GM12878 (cell line): Measurements from ENCODE around the gene ADSS1. TPM values are rescaled to one million over a fixed set of nuclear protein-coding genes. Genes with fewer than 3 reads are reported as not detected.

Experiments used
- ATAC-seq: fragments of 200-7000 bp; cut with Tn5 transposase; 3 replicates; pipeline ENCODE4 v1.9.1; 2020; ENCODE audit warnings: mild to moderate bottlenecking, moderate library complexity
- BruUV-seq: library from RNA; stranded (reverse); fragments of 400-500 nt; replicated peaks from 2 replicates; lab custom pipeline; 2021; lab: Mats Ljungman, UMichigan
- CTCF ChIA-PET: fragments of 300-600 bp; sonication (Branson Sonifier 250); formaldehyde crosslinking; extraction: SDS; loops from one replicate; lab custom pipeline; 2021; ENCODE audit warnings: inconsistent platforms; lab: Yijun Ruan, JAX
- POLR2A ChIA-PET: fragments of 350-600 bp; formaldehyde crosslinking; extraction: SDS; loops from one replicate; lab custom pipeline; 2021; ENCODE audit warnings: inconsistent platforms; lab: Charles Lee
- RAD21 ChIA-PET: fragments of 300-600 bp; sonication (Branson Sonifier 250); formaldehyde crosslinking; loops from one replicate; lab custom pipeline; 2023; ENCODE audit warnings: antibody characterized with exemption; ENCODE audit not compliant: unreplicated experiment; lab: Charles Lee
- SMC1A ChIA-PET: fragments of 300-600 bp; sonication (Branson Sonifier 250); formaldehyde crosslinking; loops from one replicate; lab custom pipeline; 2023; ENCODE audit not compliant: unreplicated experiment, uncharacterized antibody; lab: Charles Lee
- DNase-seq: peaks from one replicate; pipeline ENCODE4 v3.0.0-alpha.2; 2011; ENCODE audit warnings: low read depth, low spot score
- FAIRE-seq: peaks from 3 replicates; lab custom pipeline; 2011; peaks lifted over from hg19 to GRCh38; lab: Jason Lieb, UNC
- H2AFZ ChIP-seq: 2 replicates; pipeline ENCODE4 v1.6.0; 2011; ENCODE audit warnings: low read depth, low read length, control low read depth; ENCODE audit not compliant: control insufficient read depth
- H3K27ac ChIP-seq: 2 replicates; pipeline ENCODE4 v1.5.1; 2011; ENCODE audit warnings: control low read depth; ENCODE audit not compliant: control insufficient read depth, insufficient read depth
- H3K27me3 ChIP-seq, 2 experiments: replicated peaks in 1 of 2; 2 replicates each; pipeline versions ENCODE4 v1.6.0 to v1.6.1; 2011; ENCODE audit warnings: low read length in 1 of 2; ENCODE audit not compliant: control insufficient read depth in 2 of 2, insufficient read depth in 2 of 2
- H3K36me3 ChIP-seq, 2 experiments: 2 replicates each; pipeline ENCODE4 v1.5.1; 2011; ENCODE audit warnings: low read length in 1 of 2; ENCODE audit not compliant: control insufficient read depth in 2 of 2, insufficient read depth in 2 of 2
- H3K4me1 ChIP-seq: 2 replicates; pipeline ENCODE4 v1.6.1; 2011; ENCODE audit warnings: mild to moderate bottlenecking, low read length, moderate library complexity, mixed read lengths; ENCODE audit not compliant: control insufficient read depth, insufficient read depth
- H3K4me2 ChIP-seq: 2 replicates; pipeline ENCODE4 v1.6.0; 2011; ENCODE audit warnings: control low read depth; ENCODE audit not compliant: control insufficient read depth, insufficient read depth
- H3K4me3 ChIP-seq: fragments of 200-600 bp; sonication (generic); 2 replicates; pipeline ENCODE4 v1.5.1; 2016
- H3K79me2 ChIP-seq: 2 replicates; pipeline ENCODE4 v1.6.0; 2011; ENCODE audit warnings: low read length; ENCODE audit not compliant: control insufficient read depth, insufficient read depth
- H3K9ac ChIP-seq: 2 replicates; pipeline ENCODE4 v1.8.0; 2011; ENCODE audit warnings: low read length, control low read depth, mixed read lengths; ENCODE audit not compliant: control insufficient read depth, insufficient read depth
- H3K9me3 ChIP-seq: replicated peaks from 3 replicates; pipeline ENCODE4 v1.5.1; 2011; ENCODE audit warnings: mild to moderate bottlenecking, low read length; ENCODE audit not compliant: control insufficient read depth, insufficient read depth
- H4K20me1 ChIP-seq: 2 replicates; pipeline ENCODE4 v1.6.0; 2011; ENCODE audit not compliant: control insufficient read depth, insufficient read depth
- BMI1 ChIP-seq: fragments of 450-650 bp; IDR thresholded peaks from 2 replicates; pipeline ENCODE4 v1.6.1; 2016; ENCODE audit warnings: mild to moderate bottlenecking, moderate library complexity, borderline replicate concordance
- CBFB ChIP-seq: IDR thresholded peaks from 2 replicates; pipeline ENCODE4 v1.6.1; 2016; ENCODE audit warnings: antibody characterized with exemption, low read depth
- CHD1 ChIP-seq: IDR thresholded peaks from 2 replicates; pipeline ENCODE4 v1.6.1; 2012; ENCODE audit warnings: low read depth, low read length, improper control_type of control experiment
- ELK1 ChIP-seq: IDR thresholded peaks from 2 replicates; pipeline ENCODE4 v1.6.1; 2012; ENCODE audit warnings: low read depth, low read length, improper control_type of control experiment
- IRF4 ChIP-seq: IDR thresholded peaks from 2 replicates; pipeline ENCODE4 v1.6.1; 2011; ENCODE audit warnings: low read depth, low read length
- LARP7 ChIP-seq: fragments of 450-650 bp; IDR thresholded peaks from 2 replicates; pipeline ENCODE4 v1.6.1; 2017; ENCODE audit warnings: mild to moderate bottlenecking
- MEF2A ChIP-seq: IDR thresholded peaks from 2 replicates; pipeline ENCODE4 v1.6.1; 2011; ENCODE audit warnings: low read depth, mild to moderate bottlenecking, low read length, moderate library complexity; ENCODE audit not compliant: insufficient read depth
- MYC ChIP-seq: IDR thresholded peaks from 2 replicates; pipeline ENCODE4 v1.6.1; 2011; ENCODE audit warnings: mild to moderate bottlenecking, low read length, moderate library complexity, inconsistent platforms; ENCODE audit not compliant: insufficient read depth, insufficient replicate concordance, insufficient read length, severe bottlenecking
- PKNOX1 ChIP-seq: fragments of 450-650 bp; IDR thresholded peaks from 2 replicates; pipeline ENCODE4 v1.6.1; 2016; ENCODE audit warnings: mild to moderate bottlenecking
- SIX5 ChIP-seq: IDR thresholded peaks from 2 replicates; pipeline ENCODE4 v1.6.1; 2011; ENCODE audit warnings: mild to moderate bottlenecking, low read depth, low read length, moderate library complexity; ENCODE audit not compliant: severe bottlenecking
- WGBS: methylation state at CpG from one replicate; pipeline ENCODE4 v1.1.6; 2016; ENCODE audit warnings: low lambda C conversion rate; ENCODE audit not compliant: insufficient replicate concordance, insufficient coverage; ENCODE audit errors: missing lambda C conversion rate; 5-methylcytosine and 5-hydroxymethylcytosine counted together
- in situ Hi-C: fragments of 300-500 bp; cut with MboI; formaldehyde crosslinking; loops from 9 replicates; pipeline ENCODE4 v1.14.3; 2018; ENCODE audit warnings: mixed read lengths
- intact Hi-C: fragments of 100-400 bp; cut with micrococcal nuclease; formaldehyde crosslinking; loops from one replicate; pipeline ENCODE4 v1.14.2; 2022; ENCODE audit not compliant: unreplicated experiment
- polyA plus RNA-seq, 11 experiments: library from polyadenylated mRNA; depleted of rRNA in 4 of 11; unstranded in 6 of 11; stranded (reverse) in 5 of 11; fragments of >200 nt; fragmentation: Nextera tagmentation in 4 of 11; fragmentation: Illumina TruSeq in 1 of 11; extraction: Ambion mirVana in 4 of 11; extraction: Trizol in 1 of 11; gene quantifications; 1 replicate in 1 of 11; 2 replicates in 10 of 11; pipeline versions ENCODE4 v1.2.1 to v1.2.3, GENCODE V29; 2011 to 2016; ENCODE audit warnings: inconsistent platforms in 2 of 11, missing spikeins in 2 of 11, low read depth in 1 of 11
- total RNA-seq, 4 experiments: library from RNA; depleted of rRNA in 3 of 4; stranded (reverse); fragments of >200 nt in 3 of 4; fragmentation: Illumina TruSeq in 1 of 4; extraction: Trizol in 1 of 4; gene quantifications; 2 replicates each; pipeline versions ENCODE4 v1.2.1 to v1.2.3, GENCODE V29; 2013 to 2021

ADSS1 gene
- total and polyA plus RNA-seq, 10 of the 15 experiments (the other 5 are each of a cell fraction or from before 2014, with no cell fraction given) = 0.11 to 0.45 (median 0.28) TPM; not detected in 5

DNA sequence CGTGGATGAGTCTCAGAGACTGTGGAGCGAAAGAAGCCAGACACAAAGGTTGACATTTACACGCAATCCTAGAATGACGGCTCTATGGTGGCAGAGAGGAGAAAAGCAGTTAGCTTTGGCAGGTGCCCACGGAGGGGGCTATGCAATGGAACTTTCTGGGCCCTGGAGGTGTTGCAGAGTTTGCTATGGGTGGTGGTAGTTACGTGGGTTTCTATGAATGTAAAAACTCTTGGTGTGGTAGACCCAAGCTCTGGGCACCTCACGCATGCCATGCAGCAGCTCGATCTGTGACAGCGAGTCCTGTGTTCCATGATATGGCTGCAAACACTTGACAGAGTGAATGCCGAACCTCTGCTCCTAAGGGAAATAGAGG, 39.6 kb upstream of the ADSS1 start:
- in situ Hi-C loops = no loop called here
- H3K27me3 ChIP-seq = no peaks in the 10 kb centered on the region
- ATAC-seq (no peak), FAIRE-seq (no peak), DNase-seq (no peak)
- intact Hi-C loops = no loop called here
- RAD21 ChIA-PET = no interaction called here
- no peaks in the 10 kb centered on the region for H3K79me2 ChIP-seq
- H3K9me3 ChIP-seq = no peaks in the 10 kb centered on the region
- no peak overlapping the region for H3K27ac ChIP-seq
- SMC1A ChIA-PET = interaction anchor here (1.0 to 1.3 kb wide), 4 partner anchors 11 to 67 kb away, joined by 3 to 5 read pairs (median 3); no protein-coding TSS in a partner anchor
- H2AFZ ChIP-seq = no peak overlapping the region
- no peak overlapping the region for H3K4me2 ChIP-seq
- TF ChIP-seq SIX5 (no peak), MYC (no peak), CHD1 (no peak), LARP7 (no peak), ELK1 (no peak), PKNOX1 (no peak), MEF2A (no peak), IRF4 (no peak), CBFB (no peak), BMI1 (no peak)
- no TSS peak for BruUV-seq
- H3K4me1 ChIP-seq = peaks cover 18% of the 10 kb centered on the region
- POLR2A ChIA-PET = no interaction called here
- WGBS = 81% methylated on average over 10 of the region's 10 CpGs
- CTCF ChIA-PET = interaction anchor here (0.7 to 1.1 kb wide), 2 partner anchors 13 to 37 kb away, joined by 3 to 4 read pairs; no protein-coding TSS in a partner anchor
- H3K9ac ChIP-seq = no peak overlapping the region
- no peaks in the 10 kb centered on the region for H4K20me1 ChIP-seq
- no peak overlapping the region for H3K4me3 ChIP-seq
- H3K36me3 ChIP-seq = no peaks in the 10 kb centered on the region
